ENCODE results near the gene MRGPRD.

The MRGPRD gene

GRCh38 chr11:68979931-68980775 lies 633 bp downstream of the MRGPRD start:
- no peak overlapping the region for H3K4me3 ChIP-seq (ENCODE audit: low read length)
- no peak for DNase-seq (ENCODE audit: low read depth)
- no peak for TF ChIP-seq CTCF (conservative IDR thresholded peaks at IDR 0.05; ENCODE audit: low read depth, low read length)

- H3K4me3 ChIP-seq (ENCODE audit: low read length) = no peak overlapping the region
- DNase-seq (ENCODE audit: low read depth) = no peak
- TF ChIP-seq CTCF (conservative IDR thresholded peaks at IDR 0.05; ENCODE audit: low read depth, low read length) = no peak
Observed at GRCh38 chr11:68978931-68979594, 1.7 kb downstream of the MRGPRD start.

GRCh38 chr11:68978626-68978930 lies 2.2 kb downstream of the MRGPRD start:
- no peak overlapping the region for H3K4me3 ChIP-seq (ENCODE audit: low read length)
- TF ChIP-seq CTCF (conservative IDR thresholded peaks at IDR 0.05; ENCODE audit: low read depth, low read length) = no peak
- no peak for DNase-seq (ENCODE audit: low read depth)

GRCh38 chr11:68977781-68978625 lies 2.8 kb downstream of the MRGPRD start:
- no peak for DNase-seq (ENCODE audit: low read depth)

GRCh38 chr11:68976563-68976962 lies 4.2 kb downstream of the MRGPRD start:
- DNase-seq (ENCODE audit: low read depth) = no peak
- no peak overlapping the region for H3K4me3 ChIP-seq (ENCODE audit: low read length)
- no peak for TF ChIP-seq CTCF (conservative IDR thresholded peaks at IDR 0.05; ENCODE audit: low read depth, low read length)

More at GRCh38 chr11:68977781-68978625, 2.8 kb downstream of the MRGPRD start:
- H3K4me3 ChIP-seq (ENCODE audit: low read length) = no peak overlapping the region
- no peak for TF ChIP-seq CTCF (conservative IDR thresholded peaks at IDR 0.05; ENCODE audit: low read depth, low read length)

- no peak for DNase-seq (ENCODE audit: low read depth)
- no peak for TF ChIP-seq CTCF (conservative IDR thresholded peaks at IDR 0.05; ENCODE audit: low read depth, low read length)
- no peak overlapping the region for H3K4me3 ChIP-seq (ENCODE audit: low read length)
Observed at GRCh38 chr11:68976095-68976494, 4.7 kb downstream of the MRGPRD start.

All from retinal pigment epithelial cell (primary cell).